ENCODE results near the gene TNFSF15.

- TF ChIP-seq CTCF (IDR thresholded peaks at IDR 0.05; ENCODE audit: insufficient read depth, low read length, poor library complexity, severe bottlenecking) (no peak), EZH2phosphoT487 (conservative IDR thresholded peaks at IDR 0.05; ENCODE audit: low read length) (no peak)
Observed at GRCh38 chr9:114737847-114738246, 68.0 kb downstream of the TNFSF15 start.
